CD14-positive monocyte (primary cell): Measurements from ENCODE around the gene PCBP3. TPM values are rescaled to one million over a fixed set of nuclear protein-coding genes. Genes with fewer than 3 reads are reported as not detected.

Experiments
- DNase-seq, 3 donors: peaks; one replicate each; pipeline ENCODE4 v3.0.0-alpha.2; 2011 to 2022
- H2AFZ ChIP-seq: 2 replicates; pipeline ENCODE4 v1.6.0; 2012; ENCODE audit warnings: mild to moderate bottlenecking, low read depth, low read length, inconsistent platforms; ENCODE audit not compliant: insufficient read depth, poor library complexity, severe bottlenecking
- H3K27ac ChIP-seq, 2 donors: 1 replicate in 1 of 2; 2 replicates in 1 of 2; pipeline ENCODE4 v1.5.1; 2012 to 2013; ENCODE audit warnings: low read length in 2 of 2, control low read depth in 1 of 2, inconsistent platforms in 1 of 2, low read depth in 1 of 2, mild to moderate bottlenecking in 1 of 2
- H3K27me3 ChIP-seq, 2 donors: one replicate each; pipeline versions ENCODE4 v1.6.0 to v1.6.1; 2011 to 2013; ENCODE audit warnings: low read length in 2 of 2; ENCODE audit not compliant: control insufficient read depth in 2 of 2, insufficient read depth in 2 of 2
- H3K36me3 ChIP-seq, 2 donors: replicated peaks in 1 of 2; 1 replicate in 1 of 2; 2 replicates in 1 of 2; pipeline versions ENCODE4 v1.5.1 to v1.6.1; 2012 to 2013; ENCODE audit warnings: low read length in 2 of 2, control low read depth in 1 of 2, inconsistent platforms in 1 of 2, mild to moderate bottlenecking in 1 of 2; ENCODE audit not compliant: insufficient read depth in 2 of 2, control insufficient read depth in 1 of 2
- H3K4me1 ChIP-seq, 2 donors: 1 replicate in 1 of 2; 2 replicates in 1 of 2; pipeline versions ENCODE4 v1.5.1 to v1.6.1; 2012 to 2013; ENCODE audit warnings: low read length in 2 of 2, control low read depth in 1 of 2, inconsistent platforms in 1 of 2, mild to moderate bottlenecking in 1 of 2, moderate library complexity in 1 of 2; ENCODE audit not compliant: insufficient read depth in 2 of 2, control insufficient read depth in 1 of 2
- H3K4me2 ChIP-seq: replicated peaks from 2 replicates; pipeline ENCODE3; 2012; ENCODE audit warnings: low read length, moderate library complexity, mild to moderate bottlenecking; ENCODE audit not compliant: poor library complexity, severe bottlenecking; ENCODE audit errors: extremely low read depth
- H3K4me3 ChIP-seq, 3 experiments: fragments of 200-600 bp in 1 of 3; sonication (generic) in 1 of 3; replicated peaks in 1 of 3; 1 replicate in 2 of 3; 2 replicates in 1 of 3; pipeline ENCODE4 v1.5.1; 2011 to 2013; ENCODE audit warnings: low read length in 3 of 3, mild to moderate bottlenecking in 3 of 3, control low read depth in 2 of 3, low read depth in 2 of 3, inconsistent platforms in 1 of 3, moderate library complexity in 1 of 3
- H3K79me2 ChIP-seq: 2 replicates; pipeline ENCODE4 v1.6.0; 2012; ENCODE audit warnings: mild to moderate bottlenecking, control low read depth, inconsistent platforms, low read length, moderate library complexity; ENCODE audit not compliant: insufficient read depth
- H3K9ac ChIP-seq: 2 replicates; pipeline ENCODE4 v1.6.0; 2017; ENCODE audit warnings: low read length, mild to moderate bottlenecking; ENCODE audit not compliant: insufficient read depth, poor library complexity, severe bottlenecking
- H3K9me3 ChIP-seq, 2 donors: replicated peaks in 1 of 2; 1 replicate in 1 of 2; 2 replicates in 1 of 2; pipeline versions ENCODE4 v1.5.1 to v1.6.1; 2012 to 2013; ENCODE audit warnings: low read length in 2 of 2, control low read depth in 1 of 2; ENCODE audit not compliant: control insufficient read depth in 1 of 2, insufficient read depth in 1 of 2
- H4K20me1 ChIP-seq: 2 replicates; pipeline ENCODE4 v1.6.0; 2012; ENCODE audit warnings: mild to moderate bottlenecking, low read length, control low read depth, moderate library complexity; ENCODE audit not compliant: insufficient read depth
- H3K27ac Mint-ChIP-seq, 7 donors: one replicate each; pipeline ENCODE4 v1.8.0; 2020; ENCODE audit warnings: mild to moderate bottlenecking in 7 of 7, mixed read lengths in 7 of 7, moderate library complexity in 6 of 7, inconsistent platforms in 2 of 7
- H3K27me3 Mint-ChIP-seq, 3 donors: one replicate each; pipeline ENCODE4 v1.8.0; 2021 to 2022; ENCODE audit warnings: low read depth in 3 of 3, mild to moderate bottlenecking in 3 of 3, mixed read lengths in 3 of 3, moderate library complexity in 3 of 3, inconsistent platforms in 1 of 3
- H3K36me3 Mint-ChIP-seq, 2 donors: one replicate each; pipeline ENCODE4 v1.8.0; 2020; ENCODE audit warnings: mixed read lengths in 2 of 2, inconsistent platforms in 1 of 2, mild to moderate bottlenecking in 1 of 2
- H3K4me1 Mint-ChIP-seq: one replicate; pipeline ENCODE4 v1.8.0; 2020; ENCODE audit warnings: mild to moderate bottlenecking, mixed read lengths
- H3K4me3 Mint-ChIP-seq, 2 donors: one replicate each; pipeline ENCODE4 v1.8.0; 2020; ENCODE audit warnings: mild to moderate bottlenecking in 2 of 2, mixed read lengths in 2 of 2, moderate library complexity in 1 of 2
- H3K9me3 Mint-ChIP-seq, 7 donors: one replicate each; pipeline ENCODE4 v1.8.0; 2020 to 2022; ENCODE audit warnings: mixed read lengths in 7 of 7, mild to moderate bottlenecking in 6 of 7, moderate library complexity in 6 of 7, inconsistent platforms in 2 of 7
- CTCF ChIP-seq: fragments of 200-600 bp; IDR thresholded peaks from one replicate; pipeline ENCODE4 v1.8.0; 2022; ENCODE audit warnings: antibody characterized with exemption, mild to moderate bottlenecking
- WGBS: methylation state at CpG from one replicate; pipeline ENCODE4 v1.1.5; 2013; ENCODE audit warnings: missing lambda C conversion rate; ENCODE audit not compliant: insufficient coverage; 5-methylcytosine and 5-hydroxymethylcytosine counted together
- intact Hi-C, 2 donors: fragments of 100-400 bp; cut with micrococcal nuclease; formaldehyde crosslinking; loops; one replicate each; pipeline versions ENCODE4 v1.15.0 to v1.15.1; 2023
- polyA plus RNA-seq, 3 donors: library from polyadenylated mRNA; depleted of rRNA in 1 of 3; unstranded in 2 of 3; stranded (reverse) in 1 of 3; fragments of 300-500 nt in 2 of 3; fragments of >200 nt in 1 of 3; fragmentation: Illumina TruSeq in 2 of 3; gene quantifications; 1 replicate in 2 of 3; 2 replicates in 1 of 3; pipeline ENCODE4 v1.2.3, GENCODE V29; 2012 to 2021

Gene PCBP3
- polyA plus RNA-seq, 3 donors: 0.34 to 0.49 TPM; not detected in 1

GRCh38 chr21:45931397-45931969 lies 288.0 kb downstream of the PCBP3 start:
- Mint-ChIP-seq H3K27ac (no peak overlapping the region), H3K4me3 (no peak overlapping the region), H3K36me3 (no peaks in the 10 kb centered on the region), H3K4me1 (no peaks in the 10 kb centered on the region), H3K27me3 (peaks cover 0 to 4% (median 0%) of the 10 kb centered on the region in 3 donors), H3K9me3 (peaks cover 21 to 51% (median 32%) of the 10 kb centered on the region in 7 donors)
- H3K27me3 ChIP-seq: no peaks in the 10 kb centered on the region
- intact Hi-C loops: no loop called here
- H3K9me3 ChIP-seq: peaks cover 16 to 67% of the 10 kb centered on the region in 2 donors
- no peak overlapping the region for H3K27ac ChIP-seq
- H3K4me2 ChIP-seq: no peak overlapping the region
- 98% methylated on average over 23 of the region's 23 CpGs for WGBS
- H3K79me2 ChIP-seq: no peaks in the 10 kb centered on the region
- no peak overlapping the region for H3K4me3 ChIP-seq
- no peaks in the 10 kb centered on the region for H3K36me3 ChIP-seq
- TF ChIP-seq CTCF: no peak
- no peak for DNase-seq
- no peak overlapping the region for H3K9ac ChIP-seq
- no peaks in the 10 kb centered on the region for H3K4me1 ChIP-seq
- H2AFZ ChIP-seq: no peak overlapping the region
- H4K20me1 ChIP-seq: no peaks in the 10 kb centered on the region

- Mint-ChIP-seq H3K4me3 (no peak overlapping the region), H3K9me3 (peaks cover 29 to 49% (median 45%) of the 10 kb centered on the region in 7 donors), H3K27ac (no peak overlapping the region), H3K4me1 (no peaks in the 10 kb centered on the region), H3K27me3 (peaks cover 0 to 4% (median 0%) of the 10 kb centered on the region in 3 donors), H3K36me3 (no peaks in the 10 kb centered on the region)
- Histone ChIP-seq H3K36me3 (no peaks in the 10 kb centered on the region), H2AFZ (no peak overlapping the region), H4K20me1 (no peaks in the 10 kb centered on the region), H3K27me3 (no peaks in the 10 kb centered on the region), H3K9me3 (peaks cover 20 to 75% of the 10 kb centered on the region in 2 donors), H3K4me2 (no peak overlapping the region), H3K4me3 (no peak overlapping the region), H3K4me1 (no peaks in the 10 kb centered on the region), H3K27ac (no peak overlapping the region), H3K9ac (no peak overlapping the region), H3K79me2 (no peaks in the 10 kb centered on the region)
- no peak for DNase-seq
- 89% methylated on average over 8 of the region's 9 CpGs for WGBS
- TF ChIP-seq CTCF: no peak
- intact Hi-C loops: no loop called here
Measured at GRCh38 chr21:45932922-45933502, 289.5 kb downstream of the PCBP3 start.
